Measurements from ENCODE around the gene INTS2.

DNA sequence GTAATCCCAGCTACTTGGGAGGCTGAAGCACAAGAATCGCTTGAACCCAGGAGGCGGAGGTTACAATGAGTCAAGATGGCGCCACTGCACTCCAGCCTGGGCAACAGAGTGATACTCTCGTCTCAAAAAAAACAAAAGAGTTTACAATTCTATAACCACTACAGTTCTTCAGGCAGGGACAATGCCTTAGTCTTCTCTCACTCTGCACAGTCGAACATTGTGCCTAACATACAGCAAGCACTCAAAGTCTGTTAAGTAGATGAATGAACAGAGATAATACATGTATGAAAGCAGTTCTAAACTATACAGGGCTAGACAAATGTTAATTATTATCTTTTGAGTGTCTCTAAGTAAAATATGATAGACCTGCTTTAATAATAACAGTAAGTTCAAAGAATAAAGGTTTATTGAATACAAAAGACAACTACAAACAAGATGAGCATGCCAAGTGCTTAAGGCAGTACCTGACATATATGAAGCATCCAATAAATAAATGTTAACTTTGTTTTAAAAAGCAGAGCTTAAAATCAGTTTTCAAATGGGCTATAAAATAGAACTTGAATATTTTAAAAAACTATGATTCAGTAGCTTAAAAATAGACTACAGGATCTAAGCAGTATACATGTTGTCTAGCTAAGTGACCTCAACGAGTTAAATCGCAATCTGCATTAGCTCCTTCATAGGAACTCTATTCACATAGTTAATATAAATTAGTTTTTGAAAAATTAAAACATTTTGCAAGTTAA is 19.3 kb downstream of the INTS2 start:
- TF ChIP-seq, protein P1, sequence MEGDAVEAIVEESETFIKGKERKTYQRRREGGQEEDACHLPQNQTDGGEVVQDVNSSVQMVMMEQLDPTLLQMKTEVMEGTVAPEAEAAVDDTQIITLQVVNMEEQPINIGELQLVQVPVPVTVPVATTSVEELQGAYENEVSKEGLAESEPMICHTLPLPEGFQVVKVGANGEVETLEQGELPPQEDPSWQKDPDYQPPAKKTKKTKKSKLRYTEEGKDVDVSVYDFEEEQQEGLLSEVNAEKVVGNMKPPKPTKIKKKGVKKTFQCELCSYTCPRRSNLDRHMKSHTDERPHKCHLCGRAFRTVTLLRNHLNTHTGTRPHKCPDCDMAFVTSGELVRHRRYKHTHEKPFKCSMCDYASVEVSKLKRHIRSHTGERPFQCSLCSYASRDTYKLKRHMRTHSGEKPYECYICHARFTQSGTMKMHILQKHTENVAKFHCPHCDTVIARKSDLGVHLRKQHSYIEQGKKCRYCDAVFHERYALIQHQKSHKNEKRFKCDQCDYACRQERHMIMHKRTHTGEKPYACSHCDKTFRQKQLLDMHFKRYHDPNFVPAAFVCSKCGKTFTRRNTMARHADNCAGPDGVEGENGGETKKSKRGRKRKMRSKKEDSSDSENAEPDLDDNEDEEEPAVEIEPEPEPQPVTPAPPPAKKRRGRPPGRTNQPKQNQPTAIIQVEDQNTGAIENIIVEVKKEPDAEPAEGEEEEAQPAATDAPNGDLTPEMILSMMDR (IDR thresholded peaks at IDR 0.05; ENCODE audit: insufficient read depth, low read length), result no peak
- TF ChIP-seq, protein P2, sequence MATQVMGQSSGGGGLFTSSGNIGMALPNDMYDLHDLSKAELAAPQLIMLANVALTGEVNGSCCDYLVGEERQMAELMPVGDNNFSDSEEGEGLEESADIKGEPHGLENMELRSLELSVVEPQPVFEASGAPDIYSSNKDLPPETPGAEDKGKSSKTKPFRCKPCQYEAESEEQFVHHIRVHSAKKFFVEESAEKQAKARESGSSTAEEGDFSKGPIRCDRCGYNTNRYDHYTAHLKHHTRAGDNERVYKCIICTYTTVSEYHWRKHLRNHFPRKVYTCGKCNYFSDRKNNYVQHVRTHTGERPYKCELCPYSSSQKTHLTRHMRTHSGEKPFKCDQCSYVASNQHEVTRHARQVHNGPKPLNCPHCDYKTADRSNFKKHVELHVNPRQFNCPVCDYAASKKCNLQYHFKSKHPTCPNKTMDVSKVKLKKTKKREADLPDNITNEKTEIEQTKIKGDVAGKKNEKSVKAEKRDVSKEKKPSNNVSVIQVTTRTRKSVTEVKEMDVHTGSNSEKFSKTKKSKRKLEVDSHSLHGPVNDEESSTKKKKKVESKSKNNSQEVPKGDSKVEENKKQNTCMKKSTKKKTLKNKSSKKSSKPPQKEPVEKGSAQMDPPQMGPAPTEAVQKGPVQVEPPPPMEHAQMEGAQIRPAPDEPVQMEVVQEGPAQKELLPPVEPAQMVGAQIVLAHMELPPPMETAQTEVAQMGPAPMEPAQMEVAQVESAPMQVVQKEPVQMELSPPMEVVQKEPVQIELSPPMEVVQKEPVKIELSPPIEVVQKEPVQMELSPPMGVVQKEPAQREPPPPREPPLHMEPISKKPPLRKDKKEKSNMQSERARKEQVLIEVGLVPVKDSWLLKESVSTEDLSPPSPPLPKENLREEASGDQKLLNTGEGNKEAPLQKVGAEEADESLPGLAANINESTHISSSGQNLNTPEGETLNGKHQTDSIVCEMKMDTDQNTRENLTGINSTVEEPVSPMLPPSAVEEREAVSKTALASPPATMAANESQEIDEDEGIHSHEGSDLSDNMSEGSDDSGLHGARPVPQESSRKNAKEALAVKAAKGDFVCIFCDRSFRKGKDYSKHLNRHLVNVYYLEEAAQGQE (IDR thresholded peaks at IDR 0.05; ENCODE audit: insufficient replicate concordance, low read depth), result no peak
- no peak for TF ChIP-seq POLR2AphosphoS5 (IDR thresholded peaks at IDR 0.05; ENCODE audit: low read depth)
